Upper lobe of left lung (tissue), 4 donors: ENCODE data around the gene SELENOH.

Source experiments
- POLR2A ChIP-seq, 4 donors: fragments of 450-650 bp; IDR thresholded peaks; one replicate each; pipeline ENCODE4 v1.5.1; 2016 to 2017; ENCODE audit warnings: antibody characterized with exemption in 4 of 4, mild to moderate bottlenecking in 2 of 4
- TF ChIP-seq, protein P1 (sequence below), 6 experiments: fragments of 450-650 bp in 4 of 6; fragments of 200-600 bp in 2 of 6; sonication (generic) in 2 of 6; IDR thresholded peaks; one replicate each; pipeline ENCODE4 v1.5.1; 2016 to 2019; ENCODE audit warnings: antibody characterized with exemption in 6 of 6

DNA sequence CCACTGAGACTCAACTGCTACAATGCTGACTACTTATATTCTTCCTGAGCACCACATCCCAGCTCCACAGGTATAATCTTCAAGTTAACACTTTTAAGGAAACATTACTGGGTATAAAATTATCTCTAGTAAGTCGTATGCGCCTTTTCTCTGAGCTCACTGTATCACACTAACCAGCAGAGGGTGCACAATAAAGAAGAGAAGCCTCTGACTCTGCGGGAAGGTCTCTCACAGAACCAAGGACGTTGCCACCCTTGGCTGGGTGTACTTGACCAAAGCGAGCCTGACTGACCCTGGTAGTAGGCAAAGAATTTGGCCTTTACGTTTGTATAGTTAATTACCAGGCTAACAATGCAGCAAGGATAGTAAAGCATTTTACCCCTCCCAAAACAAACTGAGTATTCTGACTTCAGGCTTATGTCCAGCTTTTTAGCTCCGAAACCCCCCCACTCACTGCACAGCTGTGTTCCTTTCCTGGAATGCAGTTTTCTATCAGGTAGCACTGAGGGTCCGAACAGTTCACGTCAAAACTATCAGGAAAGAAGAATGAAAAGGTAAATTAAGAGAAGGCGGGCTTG is 10.5 kb downstream of the SELENOH start, which contains the start of gene BTBD18:
- TF ChIP-seq, protein P1, sequence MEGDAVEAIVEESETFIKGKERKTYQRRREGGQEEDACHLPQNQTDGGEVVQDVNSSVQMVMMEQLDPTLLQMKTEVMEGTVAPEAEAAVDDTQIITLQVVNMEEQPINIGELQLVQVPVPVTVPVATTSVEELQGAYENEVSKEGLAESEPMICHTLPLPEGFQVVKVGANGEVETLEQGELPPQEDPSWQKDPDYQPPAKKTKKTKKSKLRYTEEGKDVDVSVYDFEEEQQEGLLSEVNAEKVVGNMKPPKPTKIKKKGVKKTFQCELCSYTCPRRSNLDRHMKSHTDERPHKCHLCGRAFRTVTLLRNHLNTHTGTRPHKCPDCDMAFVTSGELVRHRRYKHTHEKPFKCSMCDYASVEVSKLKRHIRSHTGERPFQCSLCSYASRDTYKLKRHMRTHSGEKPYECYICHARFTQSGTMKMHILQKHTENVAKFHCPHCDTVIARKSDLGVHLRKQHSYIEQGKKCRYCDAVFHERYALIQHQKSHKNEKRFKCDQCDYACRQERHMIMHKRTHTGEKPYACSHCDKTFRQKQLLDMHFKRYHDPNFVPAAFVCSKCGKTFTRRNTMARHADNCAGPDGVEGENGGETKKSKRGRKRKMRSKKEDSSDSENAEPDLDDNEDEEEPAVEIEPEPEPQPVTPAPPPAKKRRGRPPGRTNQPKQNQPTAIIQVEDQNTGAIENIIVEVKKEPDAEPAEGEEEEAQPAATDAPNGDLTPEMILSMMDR (IDR thresholded peaks at IDR 0.05), result peak in 5 of 6 experiments; percentile 40 to 62 (median 52)
- no peak for TF ChIP-seq POLR2A (IDR thresholded peaks at IDR 0.05)
